HepG2 (cell line): ENCODE results near the gene MARCHF2. TPM values are rescaled to one million over a fixed set of nuclear protein-coding genes. Genes with fewer than 3 reads are reported as not detected.

Experiments
- BHLHE40 ChIP-seq: IDR thresholded peaks from 2 replicates; pipeline ENCODE4 v1.6.1; 2011; ENCODE audit warnings: low read length, improper control_type of control experiment
- BRD4 ChIP-seq: sonication (generic); formaldehyde crosslinking; IDR thresholded peaks from 2 replicates; pipeline ENCODE4 v1.4.0; 2020; ENCODE audit warnings: missing genetic modification reagents
- GABPB1 ChIP-seq: IDR thresholded peaks from 2 replicates; pipeline ENCODE4 v1.6.1; 2016; ENCODE audit warnings: mild to moderate bottlenecking, missing genetic modification reagents, moderate library complexity, missing compliant biosample characterization
- MAZ ChIP-seq, 2 experiments: sonication (generic) in 1 of 2; formaldehyde crosslinking in 1 of 2; IDR thresholded peaks; 2 replicates each; pipeline versions ENCODE4 v1.5.0 to v1.6.1; 2012 to 2020; ENCODE audit warnings: low read depth in 2 of 2, mild to moderate bottlenecking in 2 of 2, borderline replicate concordance in 1 of 2, improper control_type of control experiment in 1 of 2, low read length in 1 of 2, missing genetic modification reagents in 1 of 2, moderate library complexity in 1 of 2
- MXI1 ChIP-seq: IDR thresholded peaks from 3 replicates; pipeline ENCODE4 v1.6.1; 2012; ENCODE audit warnings: low read depth, low read length, inconsistent platforms, borderline replicate concordance
- REPIN1 ChIP-seq: sonication (generic); formaldehyde crosslinking; IDR thresholded peaks from 2 replicates; pipeline ENCODE4 v1.8.0; 2022; ENCODE audit warnings: missing genetic modification reagents, low read depth, mild to moderate bottlenecking, borderline replicate concordance
- SAP130 ChIP-seq: IDR thresholded peaks from 2 replicates; pipeline ENCODE4 v1.6.1; 2016; ENCODE audit warnings: low read depth
- SPEN ChIP-seq: sonication (generic); formaldehyde crosslinking; IDR thresholded peaks from 2 replicates; pipeline ENCODE4 v1.5.1; 2020; ENCODE audit warnings: low read depth, mild to moderate bottlenecking, missing genetic modification reagents
- TBX2 ChIP-seq: sonication (generic); formaldehyde crosslinking; IDR thresholded peaks from 2 replicates; pipeline ENCODE4 v1.5.0; 2020; ENCODE audit warnings: missing genetic modification reagents, mild to moderate bottlenecking, borderline replicate concordance
- XRCC5 ChIP-seq: fragments of 200-400 bp; formaldehyde crosslinking; optimal IDR thresholded peaks from 2 replicates; pipeline ENCODE3; 2017; ENCODE audit warnings: mild to moderate bottlenecking, low read length
- ZFX ChIP-seq: sonication (generic); formaldehyde crosslinking; IDR thresholded peaks from 2 replicates; pipeline ENCODE4 v1.4.0; 2020; ENCODE audit warnings: mild to moderate bottlenecking, low read depth, missing genetic modification reagents, moderate library complexity
- ZFY ChIP-seq: sonication (generic); formaldehyde crosslinking; IDR thresholded peaks from 2 replicates; pipeline ENCODE4 v1.4.0; 2020; ENCODE audit warnings: missing genetic modification reagents
- ZNF124 ChIP-seq: sonication (generic); formaldehyde crosslinking; IDR thresholded peaks from 2 replicates; pipeline ENCODE4 v1.4.0; 2020; ENCODE audit warnings: missing genetic modification reagents
- ZNF331 ChIP-seq: sonication (generic); formaldehyde crosslinking; IDR thresholded peaks from 2 replicates; pipeline ENCODE4 v1.4.0; 2020; ENCODE audit warnings: missing genetic modification reagents
- ZNF382 ChIP-seq: sonication (generic); formaldehyde crosslinking; IDR thresholded peaks from 2 replicates; pipeline ENCODE4 v1.5.0; 2020; ENCODE audit warnings: missing genetic modification reagents, mild to moderate bottlenecking, borderline replicate concordance
- ZNF788 ChIP-seq: sonication (generic); formaldehyde crosslinking; IDR thresholded peaks from 2 replicates; pipeline ENCODE4 v1.5.0; 2020; ENCODE audit warnings: mild to moderate bottlenecking, missing genetic modification reagents, borderline replicate concordance
- polyA plus RNA-seq, 8 experiments: library from polyadenylated mRNA; depleted of rRNA in 3 of 8; stranded (reverse) in 7 of 8; unstranded in 1 of 8; fragments of >200 nt; fragmentation: Illumina TruSeq in 4 of 8; extraction: Trizol in 4 of 8; gene quantifications; 2 replicates each; pipeline versions ENCODE4 v1.2.1 to v1.2.3, GENCODE V29; 2011 to 2016; ENCODE audit warnings: low read depth in 4 of 8, missing spikeins in 1 of 8, mixed read lengths in 1 of 8; ENCODE audit not compliant: insufficient read depth in 1 of 8
- total RNA-seq, 5 experiments: library from RNA; depleted of rRNA; stranded (reverse); fragments of >200 nt; fragmentation: Illumina TruSeq; extraction: Trizol; gene quantifications; 2 replicates each; pipeline ENCODE4 v1.2.3, GENCODE V29; 2016; ENCODE audit warnings: low read depth in 1 of 5
- TF ChIP-seq, protein P1 (sequence below): IDR thresholded peaks from 2 replicates; pipeline ENCODE4 v1.6.1; 2016; ENCODE audit warnings: missing genetic modification reagents, missing compliant biosample characterization
- TF ChIP-seq, protein P2 (sequence below), 2 experiments: sonication (generic) in 1 of 2; formaldehyde crosslinking in 1 of 2; IDR thresholded peaks; 2 replicates each; pipeline versions ENCODE4 v1.4.0 to v1.6.1; 2018 to 2020; ENCODE audit warnings: missing genetic modification reagents in 2 of 2, borderline replicate concordance in 1 of 2, low read depth in 1 of 2, mild to moderate bottlenecking in 1 of 2, missing biosample characterization in 1 of 2
- TF ChIP-seq, protein P3 (sequence below): sonication (generic); formaldehyde crosslinking; IDR thresholded peaks from 2 replicates; pipeline ENCODE4 v1.5.0; 2020; ENCODE audit warnings: mild to moderate bottlenecking, missing genetic modification reagents, moderate library complexity
- TF ChIP-seq, protein P4 (sequence below): sonication (generic); formaldehyde crosslinking; IDR thresholded peaks from 2 replicates; pipeline ENCODE4 v1.5.0; 2020; ENCODE audit warnings: mild to moderate bottlenecking, missing genetic modification reagents

The MARCHF2 gene
- total and polyA plus RNA-seq, 2 of the 13 experiments (the other 11 are each of a cell fraction or from before 2014, with no cell fraction given) = 12.7 to 13.0 TPM

DNA sequence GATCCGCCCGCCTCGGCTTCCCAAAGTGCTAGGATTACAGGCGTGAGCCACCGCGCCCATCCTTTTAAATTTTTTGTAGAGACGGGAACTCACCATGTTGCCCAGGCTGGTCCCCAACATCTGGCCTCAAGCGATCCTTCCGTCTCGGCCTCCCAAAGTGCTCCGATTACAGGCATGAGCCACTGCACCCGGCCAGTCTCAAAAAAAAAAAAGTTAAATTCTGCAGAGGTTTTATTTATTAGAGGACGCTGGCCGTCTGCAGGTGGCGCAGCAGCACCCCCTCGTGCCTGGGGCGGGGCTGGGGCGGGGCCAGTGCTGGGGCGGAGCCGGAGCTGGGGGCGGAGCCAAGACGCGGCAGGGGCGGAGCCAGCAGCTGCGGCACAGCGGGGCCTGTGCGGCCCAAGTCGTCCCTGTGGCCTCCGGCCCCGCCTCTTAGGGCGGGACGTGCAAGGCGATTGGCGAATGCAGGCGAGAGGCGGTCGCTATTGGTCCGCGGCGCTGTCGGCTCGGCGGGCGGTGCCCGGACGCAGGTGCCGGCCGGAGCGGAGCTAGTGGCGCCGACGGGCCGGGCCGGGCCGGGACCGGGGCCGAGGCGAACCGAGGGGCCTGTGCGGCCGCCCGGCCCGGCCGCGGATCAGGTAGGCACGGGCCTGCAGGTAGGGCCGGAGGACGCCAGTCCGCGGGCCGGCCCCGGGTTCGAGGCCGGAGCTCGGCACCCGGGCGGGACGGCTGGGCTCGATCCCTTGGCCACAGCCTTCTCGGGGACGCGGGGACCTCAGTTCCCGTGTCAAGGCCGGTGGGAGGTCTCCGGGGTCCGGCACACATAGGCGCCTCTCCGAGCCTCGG, at the start of gene MARCHF2 (continued):
- TF ChIP-seq BHLHE40 (peak; percentile 71), MAZ (IDR thresholded peaks at IDR 0.05; ENCODE audit: borderline replicate concordance, low read depth, low read length) (peak; percentile 52; the same call in 1 of the 2 replicates), MAZ (CRISPR knock-in tag; IDR thresholded peaks at IDR 0.05; ENCODE audit: low read depth) (no peak), MXI1 (peak; percentile 60; the same call in 1 of the 3 replicates), ZFX (CRISPR knock-in tag) (peak; percentile 74), BRD4 (CRISPR knock-in tag) (no peak), ZNF124 (CRISPR knock-in tag) (no peak), ZNF382 (CRISPR knock-in tag) (no peak), ZNF331 (CRISPR knock-in tag) (peak; percentile 39; the same call in 1 of the 2 replicates), SPEN (CRISPR knock-in tag) (peak; percentile 41; the same call in 1 of the 2 replicates), XRCC5 (peak; percentile 12), ZFY (peak; percentile 76), SAP130 (CRISPR knock-in tag) (peak; percentile 77; the same call in 1 of the 2 replicates), GABPB1 (CRISPR knock-in tag) (peak; percentile 68; the same call in 1 of the 2 replicates), TBX2 (CRISPR knock-in tag) (peak; percentile 26; the same call in 1 of the 2 replicates), REPIN1 (CRISPR knock-in tag) (peak; percentile 44; the same call in 1 of the 2 replicates), ZNF788 (CRISPR knock-in tag) (peak; percentile 49; the same call in 1 of the 2 replicates)
- TF ChIP-seq, protein P1, sequence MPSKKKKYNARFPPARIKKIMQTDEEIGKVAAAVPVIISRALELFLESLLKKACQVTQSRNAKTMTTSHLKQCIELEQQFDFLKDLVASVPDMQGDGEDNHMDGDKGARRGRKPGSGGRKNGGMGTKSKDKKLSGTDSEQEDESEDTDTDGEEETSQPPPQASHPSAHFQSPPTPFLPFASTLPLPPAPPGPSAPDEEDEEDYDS (CRISPR knock-in tag) = peak; percentile 69
- TF ChIP-seq, protein P2, sequence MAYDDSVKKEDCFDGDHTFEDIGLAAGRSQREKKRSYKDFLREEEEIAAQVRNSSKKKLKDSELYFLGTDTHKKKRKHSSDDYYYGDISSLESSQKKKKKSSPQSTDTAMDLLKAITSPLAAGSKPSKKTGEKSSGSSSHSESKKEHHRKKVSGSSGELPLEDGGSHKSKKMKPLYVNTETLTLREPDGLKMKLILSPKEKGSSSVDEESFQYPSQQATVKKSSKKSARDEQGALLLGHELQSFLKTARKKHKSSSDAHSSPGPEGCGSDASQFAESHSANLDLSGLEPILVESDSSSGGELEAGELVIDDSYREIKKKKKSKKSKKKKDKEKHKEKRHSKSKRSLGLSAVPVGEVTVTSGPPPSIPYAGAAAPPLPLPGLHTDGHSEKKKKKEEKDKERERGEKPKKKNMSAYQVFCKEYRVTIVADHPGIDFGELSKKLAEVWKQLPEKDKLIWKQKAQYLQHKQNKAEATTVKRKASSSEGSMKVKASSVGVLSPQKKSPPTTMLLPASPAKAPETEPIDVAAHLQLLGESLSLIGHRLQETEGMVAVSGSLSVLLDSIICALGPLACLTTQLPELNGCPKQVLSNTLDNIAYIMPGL (CRISPR knock-in tag; IDR thresholded peaks at IDR 0.05; ENCODE audit: borderline replicate concordance in 1 of 2, low read depth in 1 of 2) = peak in 1 of 2 experiments; percentile 33; a peak in 2 of 4 replicates
- TF ChIP-seq, protein P3, sequence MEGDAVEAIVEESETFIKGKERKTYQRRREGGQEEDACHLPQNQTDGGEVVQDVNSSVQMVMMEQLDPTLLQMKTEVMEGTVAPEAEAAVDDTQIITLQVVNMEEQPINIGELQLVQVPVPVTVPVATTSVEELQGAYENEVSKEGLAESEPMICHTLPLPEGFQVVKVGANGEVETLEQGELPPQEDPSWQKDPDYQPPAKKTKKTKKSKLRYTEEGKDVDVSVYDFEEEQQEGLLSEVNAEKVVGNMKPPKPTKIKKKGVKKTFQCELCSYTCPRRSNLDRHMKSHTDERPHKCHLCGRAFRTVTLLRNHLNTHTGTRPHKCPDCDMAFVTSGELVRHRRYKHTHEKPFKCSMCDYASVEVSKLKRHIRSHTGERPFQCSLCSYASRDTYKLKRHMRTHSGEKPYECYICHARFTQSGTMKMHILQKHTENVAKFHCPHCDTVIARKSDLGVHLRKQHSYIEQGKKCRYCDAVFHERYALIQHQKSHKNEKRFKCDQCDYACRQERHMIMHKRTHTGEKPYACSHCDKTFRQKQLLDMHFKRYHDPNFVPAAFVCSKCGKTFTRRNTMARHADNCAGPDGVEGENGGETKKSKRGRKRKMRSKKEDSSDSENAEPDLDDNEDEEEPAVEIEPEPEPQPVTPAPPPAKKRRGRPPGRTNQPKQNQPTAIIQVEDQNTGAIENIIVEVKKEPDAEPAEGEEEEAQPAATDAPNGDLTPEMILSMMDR = peak; percentile 70
- TF ChIP-seq, protein P4, sequence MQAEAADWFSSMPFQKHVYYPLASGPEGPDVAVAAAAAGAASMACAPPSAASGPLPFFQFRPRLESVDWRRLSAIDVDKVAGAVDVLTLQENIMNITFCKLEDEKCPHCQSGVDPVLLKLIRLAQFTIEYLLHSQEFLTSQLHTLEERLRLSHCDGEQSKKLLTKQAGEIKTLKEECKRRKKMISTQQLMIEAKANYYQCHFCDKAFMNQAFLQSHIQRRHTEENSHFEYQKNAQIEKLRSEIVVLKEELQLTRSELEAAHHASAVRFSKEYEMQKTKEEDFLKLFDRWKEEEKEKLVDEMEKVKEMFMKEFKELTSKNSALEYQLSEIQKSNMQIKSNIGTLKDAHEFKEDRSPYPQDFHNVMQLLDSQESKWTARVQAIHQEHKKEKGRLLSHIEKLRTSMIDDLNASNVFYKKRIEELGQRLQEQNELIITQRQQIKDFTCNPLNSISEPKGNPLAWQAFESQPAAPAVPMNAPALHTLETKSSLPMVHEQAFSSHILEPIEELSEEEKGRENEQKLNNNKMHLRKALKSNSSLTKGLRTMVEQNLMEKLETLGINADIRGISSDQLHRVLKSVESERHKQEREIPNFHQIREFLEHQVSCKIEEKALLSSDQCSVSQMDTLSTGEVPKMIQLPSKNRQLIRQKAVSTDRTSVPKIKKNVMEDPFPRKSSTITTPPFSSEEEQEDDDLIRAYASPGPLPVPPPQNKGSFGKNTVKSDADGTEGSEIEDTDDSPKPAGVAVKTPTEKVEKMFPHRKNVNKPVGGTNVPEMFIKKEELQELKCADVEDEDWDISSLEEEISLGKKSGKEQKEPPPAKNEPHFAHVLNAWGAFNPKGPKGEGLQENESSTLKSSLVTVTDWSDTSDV (CRISPR knock-in tag) = 0 out of 2 replicates have a peak, but pooled peaks have one; percentile 30
